ENCODE data around the gene PCSK6.
"Not testable (repeated sequence)": the region's sequence is repeated elsewhere in the genome, so short reads cannot be mapped to it uniquely, and the experiment has no call there.

The PCSK6 gene

GRCh38 chr15:101481917-101482525 is 7.5 kb downstream of the PCSK6 start:
- no peak for DNase-seq

GRCh38 chr15:101481381-101481705 is 8.2 kb downstream of the PCSK6 start:
- DNase-seq, result no peak

DNA sequence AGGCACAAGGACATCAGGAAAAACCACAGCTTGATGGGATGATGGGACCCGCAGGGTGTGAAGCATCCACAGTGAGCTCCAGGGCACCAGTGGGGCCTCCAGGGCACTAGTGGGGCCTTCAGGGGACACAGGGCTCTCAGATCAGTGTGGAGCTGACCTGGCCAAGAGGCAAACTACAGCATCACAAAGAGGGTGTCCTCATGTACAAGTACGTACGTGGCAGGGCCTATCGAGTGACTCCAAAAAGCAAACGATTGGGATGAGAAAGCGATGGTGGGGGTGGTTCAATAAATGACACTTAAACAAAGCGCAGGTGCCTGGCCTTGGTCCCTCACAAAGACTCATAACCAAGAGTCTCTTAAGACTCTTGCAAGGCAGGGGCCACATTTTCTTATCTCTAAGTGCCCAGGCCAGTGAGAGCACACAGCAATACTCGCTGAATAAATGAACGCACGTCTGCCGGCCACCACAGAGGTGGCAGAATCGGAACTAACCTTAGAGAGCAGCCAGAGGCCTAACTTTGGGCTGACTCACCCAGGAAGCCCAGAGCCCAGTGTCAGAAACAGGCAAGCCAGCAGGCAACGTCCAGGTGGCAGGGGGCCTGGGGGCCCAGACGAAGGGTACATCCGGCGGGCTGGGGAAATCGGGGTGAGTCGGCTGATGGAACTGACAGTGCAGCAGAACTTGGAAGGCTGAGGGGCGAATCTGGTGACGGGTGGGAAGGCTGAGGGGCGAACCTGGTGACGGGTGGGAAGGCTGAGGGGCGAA is 8.7 kb downstream of the PCSK6 start:
- no peak for DNase-seq

- DNase-seq, result no peak
Observed at GRCh38 chr15:101479851-101480612, 9.5 kb downstream of the PCSK6 start.

DNA sequence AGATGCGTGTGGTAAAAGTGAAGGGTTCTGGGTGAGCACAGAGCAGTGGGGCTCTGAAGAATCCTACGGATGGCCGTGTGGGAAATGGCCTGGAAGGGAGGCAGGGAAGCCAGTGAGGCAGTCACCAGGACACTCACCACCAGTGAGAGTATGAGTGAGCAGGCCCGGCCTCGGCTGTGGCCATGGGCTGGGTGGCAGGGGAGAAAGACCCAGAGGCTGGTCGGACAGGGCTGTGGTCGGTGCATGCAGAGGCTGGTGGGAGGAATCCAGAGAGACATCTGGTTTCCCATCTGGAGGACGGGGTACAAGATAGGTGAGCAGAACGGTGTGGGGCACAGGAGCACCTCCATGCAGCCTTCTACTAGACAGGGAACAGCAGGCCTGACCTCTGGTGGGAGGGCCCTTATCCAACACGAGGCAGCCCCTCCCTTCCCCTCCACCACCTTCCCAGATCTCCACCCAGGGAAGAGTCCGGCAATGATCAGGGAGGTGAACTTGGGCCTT is 10.1 kb downstream of the PCSK6 start:
- no peak for DNase-seq

GRCh38 chr15:101478701-101479341 is 10.7 kb downstream of the PCSK6 start:
- DNase-seq, result no peak

GRCh38 chr15:101477851-101478362 is 11.6 kb downstream of the PCSK6 start:
- DNase-seq, result no peak

- DNase-seq, result no peak
Observed at GRCh38 chr15:101476756-101477155, 12.8 kb downstream of the PCSK6 start.

DNA sequence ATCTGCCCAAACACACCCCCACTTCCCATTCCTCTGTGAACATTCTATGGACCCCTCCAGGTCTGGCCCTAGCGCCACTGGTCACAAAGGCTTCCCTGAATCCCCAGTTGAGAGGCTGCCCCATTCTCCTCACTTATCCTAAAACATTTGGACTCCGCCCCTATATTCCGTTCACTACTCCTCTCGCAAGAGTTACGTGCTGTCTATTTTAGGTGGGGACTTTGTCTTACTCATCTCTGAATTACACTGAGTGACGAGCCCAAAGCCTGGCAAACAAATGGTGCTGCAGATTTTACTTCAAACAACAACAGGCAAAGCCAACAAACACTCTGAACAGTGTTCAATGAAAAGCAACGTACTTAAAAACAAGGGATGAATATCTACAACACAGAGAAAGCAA is 14.5 kb downstream of the PCSK6 start:
- DNase-seq, result no peak

DNA sequence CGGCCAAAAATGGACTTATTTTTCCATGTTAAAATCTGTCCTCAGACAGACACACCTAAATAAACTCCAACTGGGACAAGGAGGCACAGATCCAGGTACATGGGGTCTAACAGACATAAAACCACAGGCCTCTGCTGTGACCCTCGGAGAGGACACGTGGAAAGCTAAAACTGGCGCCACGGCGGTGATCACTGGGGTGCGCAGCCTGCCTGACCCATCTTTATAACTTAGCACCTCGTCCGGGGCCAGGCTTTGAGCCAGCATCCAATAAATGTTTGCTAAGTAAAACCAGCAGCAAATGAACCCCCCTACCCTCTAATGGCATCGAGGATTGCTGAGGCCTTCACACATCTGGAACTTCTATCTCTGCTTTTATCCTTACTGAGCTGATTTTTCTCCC is 15.3 kb downstream of the PCSK6 start:
- no peak for DNase-seq

DNA sequence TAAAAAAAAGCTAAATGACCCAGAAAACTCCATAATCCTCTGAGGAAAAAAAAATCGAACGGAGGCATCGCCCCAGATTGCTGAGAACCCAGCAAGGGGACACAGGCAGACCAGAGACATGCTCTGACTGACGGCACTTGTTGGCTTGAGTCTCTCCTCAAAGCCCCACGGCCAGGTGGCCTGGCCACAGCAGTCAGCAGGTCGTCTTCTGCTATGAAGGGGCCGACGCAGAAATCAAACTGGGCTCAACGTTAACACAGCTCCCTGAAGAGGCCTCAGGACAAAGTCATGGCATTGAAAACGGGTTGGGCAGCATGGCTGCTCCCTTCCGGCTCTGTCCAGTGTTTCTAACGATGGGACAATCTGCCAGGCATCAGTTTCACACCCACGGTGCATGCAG is 17.5 kb downstream of the PCSK6 start:
- DNase-seq, result no peak

GRCh38 chr15:101470548-101471239 is 18.8 kb downstream of the PCSK6 start:
- no peak for DNase-seq

- no peak for DNase-seq
Observed at GRCh38 chr15:101469520-101470288, 19.8 kb downstream of the PCSK6 start.

DNA sequence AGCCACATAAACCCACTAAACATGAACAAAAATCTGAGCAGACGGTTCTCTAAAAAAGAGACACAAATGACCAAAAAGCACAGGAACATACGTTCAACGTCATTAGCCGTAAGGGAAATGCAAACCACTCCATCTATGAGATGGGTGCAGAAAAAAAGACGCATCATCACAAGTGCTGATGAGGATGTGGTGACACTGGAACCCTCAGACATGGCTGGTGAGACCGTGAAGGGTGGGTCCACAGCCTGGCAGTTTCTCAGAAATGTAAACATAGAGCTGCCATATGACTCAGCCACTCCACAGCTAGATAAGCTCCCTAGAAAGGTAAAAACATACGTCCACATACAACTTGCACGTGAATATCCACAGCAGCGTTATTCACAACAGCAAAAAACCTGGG is 23.3 kb downstream of the PCSK6 start:
- no peak for DNase-seq

GRCh38 chr15:101464999-101465669 is 24.4 kb downstream of the PCSK6 start:
- DNase-seq, result no peak

DNA sequence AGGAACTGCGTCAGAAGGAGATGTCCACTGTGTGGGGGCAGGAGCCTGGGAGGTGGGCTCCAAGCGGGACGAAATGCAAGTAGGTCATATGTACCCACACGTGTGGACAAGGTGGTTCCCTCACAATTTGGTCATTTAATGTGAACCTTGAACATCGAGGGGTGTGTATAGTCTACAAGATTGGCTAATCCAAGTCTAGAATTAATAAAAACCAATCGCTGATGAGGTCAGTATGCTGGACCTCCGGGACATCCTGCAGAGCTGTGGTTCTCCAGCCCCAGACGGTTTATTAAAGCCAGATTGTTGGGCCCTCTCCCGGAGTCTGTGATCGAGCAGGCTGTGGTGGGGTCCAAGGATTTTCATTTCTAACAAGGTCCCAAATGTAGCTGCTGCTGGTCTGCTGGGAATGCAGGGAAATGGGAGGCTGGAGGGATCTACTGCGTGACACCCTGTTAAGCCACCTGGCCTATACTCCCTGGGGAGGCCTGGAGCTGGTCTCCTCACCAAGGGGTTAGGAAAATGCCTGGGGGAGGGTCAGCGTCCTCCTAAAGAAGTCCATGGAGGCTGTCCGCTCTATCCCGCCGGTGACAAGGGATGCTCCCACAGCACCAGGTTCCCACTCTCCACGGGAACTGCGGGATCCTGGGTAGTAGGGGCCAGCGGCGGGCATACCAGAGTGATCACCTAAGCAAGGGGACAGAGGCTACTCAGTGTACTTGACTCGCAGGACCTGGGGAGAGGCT is 25.1 kb downstream of the PCSK6 start:
- no peak for DNase-seq

- DNase-seq, result not testable (repeated sequence)
Observed at GRCh38 chr15:101463696-101464095, 25.8 kb downstream of the PCSK6 start.

DNA sequence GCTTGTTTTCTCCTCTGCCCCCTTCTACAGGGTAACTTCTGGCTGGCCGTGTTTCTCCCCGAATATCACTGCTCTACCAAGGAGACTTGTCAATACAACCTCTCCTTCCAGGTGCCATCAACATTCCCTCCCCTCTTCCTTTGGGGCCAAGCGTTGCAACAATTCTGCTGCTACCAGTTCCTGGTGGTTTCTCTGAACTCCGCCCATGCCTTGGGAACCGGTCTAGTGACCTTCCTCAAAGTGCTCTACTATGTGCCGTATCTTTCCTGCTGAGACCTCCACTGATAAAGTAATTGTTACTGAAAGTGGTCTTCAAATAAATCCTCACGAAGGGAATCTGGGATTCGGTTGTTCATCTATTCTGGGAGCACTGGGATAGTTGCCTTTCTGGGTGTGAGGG is 26.2 kb downstream of the PCSK6 start:
- no peak for DNase-seq

GRCh38 chr15:101461097-101461496 is 28.4 kb downstream of the PCSK6 start:
- no peak for DNase-seq

DNA sequence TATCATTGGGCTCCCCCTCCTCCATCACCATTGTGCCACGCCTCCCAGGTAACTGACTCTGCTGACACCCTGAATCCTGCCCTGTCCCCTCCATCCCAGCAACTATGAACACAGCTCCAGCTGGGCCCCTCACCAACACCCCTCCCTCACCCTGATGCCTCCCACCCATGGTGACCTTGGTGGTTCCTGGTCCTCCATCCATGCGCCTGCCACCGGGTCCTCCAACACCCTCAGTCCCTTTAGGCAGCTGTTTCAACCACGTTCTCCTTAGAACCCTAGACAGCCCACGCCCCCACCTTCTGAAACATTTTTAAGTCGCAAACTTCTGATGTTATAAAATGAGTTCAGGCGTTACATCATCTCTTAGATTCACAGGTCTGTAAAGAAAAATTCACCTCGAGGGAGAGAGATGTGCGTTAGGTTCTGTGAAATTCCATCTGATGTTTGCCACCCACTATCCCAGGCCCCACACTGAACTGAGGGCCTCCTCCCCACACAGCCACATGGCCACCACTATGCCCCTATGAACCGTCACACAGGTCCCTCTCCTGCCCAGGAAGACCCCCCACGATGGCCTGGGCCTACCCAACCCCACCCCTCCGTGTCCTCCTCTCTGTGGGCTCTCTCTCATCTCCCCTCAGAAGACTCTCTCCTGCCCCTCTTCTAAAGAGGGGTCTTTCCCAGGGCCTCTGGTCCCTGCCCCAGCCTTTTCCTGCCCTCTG is 29.8 kb downstream of the PCSK6 start:
- DNase-seq, result no peak

All from activated CD4-positive, alpha-beta T cell treated with anti-CD3 and anti-CD28 coated beads for 4 hours (primary cell).